Neural progenitor cell (in vitro differentiated cells): ENCODE data around the gene DIAPH3. TPM values are rescaled to one million over a fixed set of nuclear protein-coding genes. Genes with fewer than 3 reads are reported as not detected.

Experiments
- DNase-seq: peaks from one replicate; pipeline ENCODE4 v3.0.0-alpha.2; 2016; ENCODE audit warnings: low spot score
- H2AFZ ChIP-seq: fragments of 200-600 bp; sonication (generic); replicated peaks from 2 replicates; pipeline ENCODE4 v1.6.1; 2016; ENCODE audit warnings: antibody characterized with exemption
- H3F3A ChIP-seq: fragments of 200-600 bp; sonication (generic); 2 replicates; pipeline ENCODE4 v1.6.1; 2016; ENCODE audit warnings: antibody characterized with exemption, low read depth
- H3K27ac ChIP-seq: fragments of 200-600 bp; sonication (generic); 2 replicates; pipeline ENCODE4 v1.5.1; 2016; ENCODE audit warnings: mild to moderate bottlenecking
- H3K27me3 ChIP-seq: fragments of 200-600 bp; sonication (generic); 2 replicates; pipeline ENCODE4 v1.6.1; 2016; ENCODE audit warnings: mild to moderate bottlenecking, moderate library complexity
- H3K36me3 ChIP-seq: fragments of 200-600 bp; sonication (generic); 2 replicates; pipeline ENCODE4 v1.5.1; 2016
- H3K4me1 ChIP-seq: fragments of 200-600 bp; sonication (generic); 2 replicates; pipeline ENCODE4 v1.6.1; 2016; ENCODE audit warnings: mixed run types
- H3K4me2 ChIP-seq: fragments of 200-600 bp; sonication (generic); 2 replicates; pipeline ENCODE4 v1.6.1; 2016
- H3K4me3 ChIP-seq: fragments of 200-600 bp; sonication (generic); 2 replicates; pipeline ENCODE4 v1.5.1; 2016
- H3K79me2 ChIP-seq: fragments of 200-600 bp; sonication (generic); 2 replicates; pipeline ENCODE4 v1.6.1; 2016; ENCODE audit warnings: low read depth
- H3K9ac ChIP-seq: fragments of 200-600 bp; sonication (generic); 2 replicates; pipeline ENCODE4 v1.6.1; 2016
- H3K9me3 ChIP-seq: fragments of 200-600 bp; sonication (generic); 2 replicates; pipeline ENCODE4 v1.5.1; 2016; ENCODE audit warnings: low read depth
- H4K20me1 ChIP-seq: fragments of 200-600 bp; sonication (generic); 2 replicates; pipeline ENCODE4 v1.6.1; 2016; ENCODE audit warnings: low read depth
- H3K27ac Mint-ChIP-seq: 3 replicates; pipeline ENCODE4 v1.8.0; 2021; ENCODE audit warnings: mixed read lengths
- H3K27me3 Mint-ChIP-seq: 2 replicates; pipeline ENCODE4 v1.8.0; 2022; ENCODE audit warnings: low read depth, mild to moderate bottlenecking, inconsistent platforms, moderate library complexity, mixed read lengths; ENCODE audit not compliant: insufficient read depth
- H3K36me3 Mint-ChIP-seq: 3 replicates; pipeline ENCODE4 v1.8.0; 2021; ENCODE audit warnings: mixed read lengths
- H3K4me1 Mint-ChIP-seq: 3 replicates; pipeline ENCODE4 v1.8.0; 2021; ENCODE audit warnings: mixed read lengths
- H3K4me3 Mint-ChIP-seq: 3 replicates; pipeline ENCODE4 v1.8.0; 2021; ENCODE audit warnings: mild to moderate bottlenecking, moderate library complexity, mixed read lengths
- H3K9me3 Mint-ChIP-seq: 3 replicates; pipeline ENCODE4 v1.8.0; 2020; ENCODE audit warnings: mixed read lengths
- CTCF ChIP-seq: fragments of 200-600 bp; sonication (generic); IDR thresholded peaks from 2 replicates; pipeline ENCODE4 v1.5.1; 2017; ENCODE audit warnings: antibody characterized with exemption, mild to moderate bottlenecking
- EZH2 ChIP-seq: fragments of 200-600 bp; sonication (generic); IDR thresholded peaks from 2 replicates; pipeline ENCODE4 v1.6.1; 2017; ENCODE audit warnings: antibody characterized with exemption, mild to moderate bottlenecking, moderate library complexity
- EZH2phosphoT487 ChIP-seq: fragments of 200-600 bp; sonication (generic); IDR thresholded peaks from 2 replicates; pipeline ENCODE4 v1.6.1; 2017; ENCODE audit warnings: antibody characterized with exemption
- total RNA-seq: library from RNA; depleted of rRNA; stranded (reverse); fragments of >200 nt; gene quantifications from 2 replicates; pipeline ENCODE4 v1.2.3, GENCODE V29; 2015; ENCODE audit warnings: low replicate concordance

Gene DIAPH3
- total RNA-seq, 1 donor from 2014 or later: 51.5 TPM

DNA sequence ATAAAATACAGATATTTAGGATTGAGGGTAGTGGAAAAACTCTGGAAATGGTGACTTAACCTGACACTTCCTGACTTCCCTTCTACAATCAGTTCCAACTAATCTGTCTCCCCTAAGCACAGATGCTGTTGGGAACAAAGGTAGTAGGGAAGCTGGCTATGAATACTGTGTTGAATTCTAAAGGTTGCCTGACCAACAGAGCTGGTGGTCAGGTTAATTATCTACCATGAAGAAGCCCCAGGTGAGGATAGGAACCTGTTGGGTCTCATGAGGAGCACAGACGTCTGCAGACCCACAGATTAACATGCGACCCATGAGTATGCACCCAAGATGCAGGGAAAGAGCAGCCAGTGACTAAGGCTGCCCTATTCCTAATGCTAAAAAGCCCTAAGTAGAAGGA lies 172.3 kb downstream of the DIAPH3 start:
- H3F3A ChIP-seq: no peaks in the 10 kb centered on the region
- Mint-ChIP-seq H3K4me3 (no peak overlapping the region), H3K4me1 (no peaks in the 10 kb centered on the region), H3K27ac (no peak overlapping the region), H3K36me3 (peaks cover 6% of the 10 kb centered on the region), H3K27me3 (no peaks in the 10 kb centered on the region), H3K9me3 (no peaks in the 10 kb centered on the region)
- H2AFZ ChIP-seq: no peak overlapping the region
- DNase-seq: no peak
- H3K27me3 ChIP-seq: no peaks in the 10 kb centered on the region
- H3K27ac ChIP-seq: no peak overlapping the region
- no peaks in the 10 kb centered on the region for H4K20me1 ChIP-seq
- H3K9ac ChIP-seq: no peak overlapping the region
- no peaks in the 10 kb centered on the region for H3K9me3 ChIP-seq
- H3K4me1 ChIP-seq: no peaks in the 10 kb centered on the region
- no peak overlapping the region for H3K4me3 ChIP-seq
- H3K79me2 ChIP-seq: no peaks in the 10 kb centered on the region
- H3K4me2 ChIP-seq: no peak overlapping the region
- no peak for TF ChIP-seq EZH2phosphoT487
- no peak for TF ChIP-seq EZH2
- no peak for TF ChIP-seq CTCF
- H3K36me3 ChIP-seq: no peaks in the 10 kb centered on the region

GRCh38 chr13:59982631-59983382 lies 180.9 kb downstream of the DIAPH3 start:
- Histone ChIP-seq H3K27me3 (no peaks in the 10 kb centered on the region), H3F3A (no peaks in the 10 kb centered on the region), H3K27ac (no peak overlapping the region), H3K9me3 (no peaks in the 10 kb centered on the region), H3K79me2 (no peaks in the 10 kb centered on the region), H3K4me3 (no peak overlapping the region), H3K9ac (no peak overlapping the region), H2AFZ (no peak overlapping the region), H3K4me2 (no peak overlapping the region), H4K20me1 (no peaks in the 10 kb centered on the region), H3K4me1 (no peaks in the 10 kb centered on the region), H3K36me3 (no peaks in the 10 kb centered on the region)
- no peak overlapping the region for H3K27ac Mint-ChIP-seq
- TF ChIP-seq EZH2: no peak
- TF ChIP-seq CTCF: no peak
- no peak for TF ChIP-seq EZH2phosphoT487
- no peaks in the 10 kb centered on the region for H3K9me3 Mint-ChIP-seq
- no peak for DNase-seq
- no peaks in the 10 kb centered on the region for H3K27me3 Mint-ChIP-seq
- H3K4me1 Mint-ChIP-seq: no peaks in the 10 kb centered on the region
- H3K4me3 Mint-ChIP-seq: no peak overlapping the region
- H3K36me3 Mint-ChIP-seq: peaks cover 2% of the 10 kb centered on the region

DNA sequence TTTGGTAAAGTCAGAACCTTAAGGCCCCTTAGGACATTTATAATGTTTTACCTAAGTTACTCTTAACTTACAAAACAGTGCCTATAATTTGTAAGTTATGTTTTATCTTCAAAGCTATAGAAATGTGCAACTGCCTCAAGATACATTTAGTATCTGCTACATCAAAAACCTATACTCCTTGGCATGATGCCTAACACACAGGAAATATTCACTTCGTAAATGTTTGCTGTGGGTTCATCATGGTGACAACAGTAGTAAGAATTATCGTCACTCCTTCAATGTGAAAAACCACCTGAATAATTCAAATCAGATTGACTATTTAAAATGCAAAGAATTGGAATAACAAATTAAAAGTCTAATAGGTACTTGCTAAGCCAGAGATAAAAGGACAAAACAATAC lies 184.1 kb downstream of the DIAPH3 start:
- Histone ChIP-seq H3K4me3 (no peak overlapping the region), H4K20me1 (no peaks in the 10 kb centered on the region), H3F3A (no peaks in the 10 kb centered on the region), H3K27ac (no peak overlapping the region), H3K36me3 (no peaks in the 10 kb centered on the region), H3K27me3 (no peaks in the 10 kb centered on the region), H3K9ac (no peak overlapping the region), H3K9me3 (no peaks in the 10 kb centered on the region), H3K79me2 (no peaks in the 10 kb centered on the region), H3K4me2 (no peak overlapping the region), H2AFZ (no peak overlapping the region), H3K4me1 (no peaks in the 10 kb centered on the region)
- TF ChIP-seq EZH2 (no peak), CTCF (no peak), EZH2phosphoT487 (no peak)
- no peaks in the 10 kb centered on the region for H3K4me1 Mint-ChIP-seq
- no peaks in the 10 kb centered on the region for H3K9me3 Mint-ChIP-seq
- H3K27ac Mint-ChIP-seq: no peak overlapping the region
- H3K4me3 Mint-ChIP-seq: no peak overlapping the region
- DNase-seq: no peak
- peaks cover 2% of the 10 kb centered on the region for H3K36me3 Mint-ChIP-seq
- no peaks in the 10 kb centered on the region for H3K27me3 Mint-ChIP-seq
